NCI-H345 (cell line): ENCODE measurements around the gene CNTNAP2.
"Not testable (repeated sequence)": the region's sequence is repeated elsewhere in the genome, so short reads cannot be mapped to it uniquely, and the experiment has no call there.

ENCODE experiments used
- DNase-seq: peaks from one replicate; lab custom pipeline; 2025; lab: John Stamatoyannopoulos, UW

The CNTNAP2 gene

GRCh38 chr7:147564786-147565476 is 1448.3 kb downstream of the CNTNAP2 start:
- no peak for DNase-seq

DNA sequence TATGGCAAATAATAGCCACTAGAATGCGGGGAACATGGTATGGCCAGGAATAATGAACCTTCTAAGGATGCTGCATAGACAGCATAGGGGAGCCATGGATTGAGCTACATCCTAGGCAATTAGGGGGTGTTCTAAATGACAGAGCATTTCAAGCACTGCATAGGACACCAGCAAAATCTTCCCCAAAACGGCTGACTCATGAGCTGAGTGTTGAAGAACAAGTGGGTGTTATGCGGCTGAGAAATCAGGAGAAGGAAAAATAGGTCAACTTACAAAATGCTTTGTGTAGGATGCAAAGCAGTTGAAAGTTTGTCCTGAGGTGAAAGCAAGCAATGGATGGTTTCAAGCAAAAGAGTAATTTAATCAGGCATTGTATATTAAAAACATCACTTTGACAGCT is 1450.4 kb downstream of the CNTNAP2 start:
- DNase-seq = no peak

DNA sequence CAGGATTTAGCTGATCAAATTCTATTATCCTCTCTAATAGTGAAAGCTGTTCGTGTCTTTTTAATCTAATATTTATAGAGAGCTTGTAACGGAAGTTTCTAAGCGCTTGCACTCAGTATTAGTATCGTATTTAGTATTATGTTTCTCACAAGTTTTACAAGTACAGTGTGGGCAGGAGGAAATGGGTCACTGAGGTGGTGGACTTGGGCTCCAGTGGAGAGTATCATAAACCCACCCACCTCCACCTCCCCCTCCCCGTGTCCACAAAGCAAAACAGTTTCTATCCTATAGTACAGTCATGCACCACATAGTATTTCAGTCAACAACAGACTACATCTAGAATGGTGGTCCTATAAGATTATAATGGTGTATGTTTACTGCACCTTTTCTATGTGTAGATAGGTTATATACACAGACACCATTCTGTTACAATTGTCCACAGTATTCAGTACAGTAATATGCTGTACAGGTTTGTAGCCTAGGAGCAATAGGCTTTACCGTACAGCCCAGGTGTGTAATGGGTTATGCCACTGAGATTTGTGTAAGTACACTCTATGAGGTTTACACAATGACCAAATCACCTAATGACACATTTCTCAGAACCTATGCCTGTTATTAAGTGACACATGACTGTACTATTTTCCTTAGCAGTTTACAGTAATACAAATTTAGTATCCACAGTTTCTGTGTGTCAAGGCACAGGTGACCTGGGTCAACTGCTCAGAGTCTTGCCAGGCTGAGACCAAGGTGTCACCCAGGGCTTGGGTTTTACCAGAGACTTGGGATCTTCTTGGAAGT is 1452.7 kb downstream of the CNTNAP2 start:
- no peak for DNase-seq

GRCh38 chr7:147570390-147570789 is 1453.8 kb downstream of the CNTNAP2 start:
- DNase-seq = no peak

DNA sequence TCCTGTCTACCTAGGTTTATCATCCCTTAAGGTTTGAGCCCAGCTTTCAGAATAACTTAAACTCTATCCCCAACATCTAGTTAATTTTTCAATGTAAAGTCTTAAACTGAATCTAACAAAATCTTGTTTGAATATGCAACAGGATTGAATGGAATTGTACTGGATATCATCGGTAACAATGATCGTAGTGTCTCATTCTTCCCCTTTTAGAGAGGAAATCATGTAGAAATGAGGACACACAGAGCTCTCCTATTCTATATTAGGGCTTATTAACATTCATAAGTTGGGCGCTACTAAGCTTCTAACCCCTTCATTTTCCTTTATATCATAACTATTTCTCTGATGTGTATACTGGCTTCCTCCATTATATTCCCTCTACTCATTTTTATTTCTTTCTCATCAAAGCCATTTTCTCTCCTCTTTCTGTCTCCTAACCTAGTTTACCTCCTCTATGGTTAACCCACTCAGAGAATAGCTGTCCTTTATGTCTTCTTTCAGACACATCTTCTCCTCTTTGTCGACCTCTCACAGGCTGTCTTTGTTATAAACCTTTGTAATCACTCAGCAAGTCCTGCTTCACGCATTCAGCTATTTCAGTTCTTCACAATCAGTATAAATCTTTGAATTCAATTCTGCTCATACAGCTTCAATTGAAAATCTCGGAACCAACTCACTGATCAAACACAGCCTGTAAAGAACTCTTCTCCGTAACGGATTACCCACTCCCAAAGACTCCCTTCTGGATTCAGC is 1455.0 kb downstream of the CNTNAP2 start:
- DNase-seq = no peak

DNA sequence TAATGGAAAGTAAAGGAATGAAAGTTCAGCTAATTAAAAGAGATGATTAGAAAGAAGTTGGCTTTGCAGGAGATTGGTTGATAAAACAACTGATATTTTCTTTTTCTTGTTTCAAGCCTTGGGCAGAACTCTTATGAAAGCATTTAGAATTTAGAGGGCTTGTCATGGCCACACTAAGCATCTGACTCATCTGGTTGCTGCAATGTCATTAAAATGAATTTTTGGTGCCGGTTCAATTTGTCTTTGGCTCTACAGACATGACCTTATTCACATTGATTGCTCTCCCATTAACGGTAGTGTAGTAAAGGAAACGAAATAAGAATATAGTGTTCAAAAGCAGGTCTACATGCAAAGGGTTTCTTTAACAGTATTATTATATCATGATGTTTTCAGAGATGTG is 1461.6 kb downstream of the CNTNAP2 start:
- DNase-seq = no peak

DNA sequence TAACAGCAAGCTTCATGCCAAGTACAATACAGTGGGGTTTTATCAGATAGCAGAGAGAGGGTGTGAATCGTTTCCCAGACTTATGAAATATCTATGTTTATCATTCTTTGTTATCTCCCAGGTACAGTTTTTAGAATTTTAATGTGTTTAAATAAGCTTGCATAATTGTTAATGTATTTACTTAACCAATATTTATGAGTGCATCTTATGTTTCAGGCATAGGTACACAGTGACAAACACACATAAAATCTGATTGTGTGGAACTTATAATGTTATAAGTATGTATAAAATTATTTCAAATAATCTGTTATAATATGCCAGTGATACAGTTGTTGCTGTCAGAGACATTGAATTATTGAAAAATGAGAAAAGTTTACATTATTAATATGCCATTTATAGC is 1462.5 kb downstream of the CNTNAP2 start:
- no peak for DNase-seq

DNA sequence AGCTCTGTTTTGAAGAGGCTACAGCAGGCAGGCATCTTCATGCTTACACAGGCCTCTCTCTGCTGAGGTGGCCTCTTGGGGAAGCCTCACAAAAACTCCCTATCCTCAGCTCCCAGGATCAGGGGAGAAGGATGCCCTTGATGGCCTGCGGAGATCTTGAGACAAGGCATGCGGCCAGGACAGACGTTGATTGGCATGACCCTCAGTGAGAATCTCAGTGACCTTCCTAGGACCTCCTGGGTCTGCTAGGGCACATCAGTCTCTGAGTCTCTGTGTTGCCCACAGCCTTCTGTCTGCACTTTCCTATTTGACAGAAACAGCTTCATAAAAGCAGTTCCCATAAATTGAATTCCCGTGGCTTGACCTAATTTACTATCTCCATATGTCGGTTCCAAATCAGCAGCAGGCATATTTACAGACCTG is 1468.2 kb downstream of the CNTNAP2 start:
- no peak for DNase-seq

DNA sequence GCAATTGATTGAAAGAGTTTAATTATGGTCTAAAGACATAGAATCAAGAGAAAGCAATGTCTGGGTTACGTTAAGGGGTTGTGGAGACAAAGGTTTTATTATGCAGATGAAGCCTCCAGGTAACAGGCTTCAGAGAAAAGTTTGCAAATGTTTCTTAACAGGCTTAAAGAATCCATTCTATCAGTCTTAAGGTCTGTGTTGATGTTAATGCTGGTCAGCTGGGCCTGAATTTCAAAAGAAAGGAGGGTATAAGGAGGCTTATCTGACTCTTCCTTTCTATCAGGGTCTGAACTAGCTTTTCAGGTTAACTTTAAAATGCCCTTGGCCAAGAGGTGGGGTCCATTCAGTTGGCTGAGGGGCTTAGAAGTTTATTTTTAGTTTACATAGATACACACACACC is 1469.5 kb downstream of the CNTNAP2 start:
- no peak for DNase-seq

DNA sequence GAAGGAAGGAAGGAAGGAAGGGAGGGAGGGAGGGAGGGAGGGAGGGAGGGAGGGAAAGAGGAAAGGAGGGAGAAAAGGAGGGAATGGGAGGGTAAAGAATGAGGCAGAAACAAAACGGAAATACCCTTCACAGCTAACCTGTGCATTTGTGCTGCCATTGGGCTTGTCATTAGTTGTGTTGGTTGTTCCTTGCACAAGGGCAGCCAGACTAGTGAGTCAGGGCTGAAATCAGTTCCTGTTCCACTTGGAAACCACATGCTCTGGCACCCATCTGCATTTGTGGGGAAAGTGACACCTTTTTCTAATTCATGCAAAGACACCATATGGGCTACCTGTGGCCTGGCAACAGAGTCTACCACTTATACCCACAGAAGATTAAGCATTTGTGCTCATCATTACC is 1469.9 kb downstream of the CNTNAP2 start:
- DNase-seq = no peak

GRCh38 chr7:147593271-147594057 is 1476.9 kb downstream of the CNTNAP2 start:
- no peak for DNase-seq

GRCh38 chr7:147595042-147595441 is 1478.4 kb downstream of the CNTNAP2 start:
- no peak for DNase-seq

- not testable (repeated sequence) for DNase-seq
These were observed 1482.1 kb downstream of the CNTNAP2 start for GRCh38 chr7:147598687-147599086.

- no peak for DNase-seq
These were observed 1488.7 kb downstream of the CNTNAP2 start for GRCh38 chr7:147605323-147605722.

DNA sequence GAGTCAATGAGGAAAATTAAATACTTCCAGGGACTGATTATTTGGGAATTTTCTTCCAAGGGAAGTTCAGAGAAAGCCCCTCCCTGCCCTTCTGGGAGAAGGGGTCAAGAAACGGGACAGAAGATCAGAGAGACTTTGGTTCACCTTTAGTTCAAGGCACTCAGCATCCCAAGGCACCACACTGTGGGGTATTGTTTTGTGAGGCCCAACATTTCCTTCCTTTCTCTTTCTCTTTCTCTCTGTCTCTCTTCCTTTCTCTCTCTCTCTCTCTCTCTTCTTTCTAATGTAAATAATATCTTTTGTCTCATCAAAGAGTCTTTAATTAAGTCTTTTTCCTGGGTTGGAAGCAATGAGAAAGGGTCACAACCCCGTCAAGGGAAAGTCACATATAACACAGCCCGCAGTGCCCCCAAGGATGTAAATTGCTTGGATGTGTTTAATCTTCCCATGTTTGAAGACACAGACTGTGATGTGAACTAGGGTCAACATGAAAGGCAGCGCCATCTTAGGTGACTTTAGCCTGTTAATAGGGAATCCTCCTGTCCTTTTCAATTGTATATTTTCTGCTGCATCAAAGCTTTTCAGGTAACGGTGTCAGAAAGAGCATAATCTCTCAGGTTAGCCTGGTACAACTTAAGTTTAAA is 1490.7 kb downstream of the CNTNAP2 start:
- DNase-seq = no peak

GRCh38 chr7:147611431-147611830 is 1494.8 kb downstream of the CNTNAP2 start:
- DNase-seq = no peak

DNA sequence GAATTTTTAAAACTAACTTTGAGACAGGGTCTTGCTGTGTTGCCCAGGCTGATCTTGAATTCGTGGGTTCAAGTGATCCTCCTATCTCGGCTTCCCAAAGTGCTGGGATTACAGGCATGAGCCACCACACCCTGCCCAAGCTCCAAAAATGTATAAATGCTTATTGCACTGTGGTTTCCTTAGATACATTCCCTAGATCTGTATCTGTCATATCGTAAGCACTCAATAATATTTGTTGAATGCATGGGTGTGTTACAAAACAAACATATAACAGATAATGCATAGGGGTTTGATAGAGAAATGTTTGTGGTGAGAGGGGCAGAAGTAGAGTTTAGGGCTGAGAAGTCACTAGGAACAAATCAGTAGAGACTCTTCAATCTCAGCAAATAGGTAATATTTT is 1518.7 kb downstream of the CNTNAP2 start:
- no peak for DNase-seq

DNA sequence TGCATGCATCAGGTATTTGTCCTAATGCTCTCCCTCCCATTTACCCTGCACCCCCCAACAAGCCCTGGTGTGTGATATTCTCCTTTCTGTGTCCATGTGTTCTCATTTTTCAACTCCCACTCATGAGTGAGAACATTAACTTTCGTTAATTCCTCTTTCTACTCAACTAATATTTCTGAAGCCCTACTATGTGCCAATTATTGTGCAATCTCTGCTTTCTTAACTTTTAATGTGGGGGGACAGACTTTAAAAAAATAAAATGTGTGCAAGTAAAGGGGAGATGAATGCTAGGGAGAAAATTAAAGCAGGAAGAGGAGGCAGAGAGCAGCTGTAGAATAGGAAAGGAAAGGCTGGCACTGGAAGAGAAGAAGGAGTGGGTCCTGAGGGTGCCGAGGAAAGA is 1520.0 kb downstream of the CNTNAP2 start:
- DNase-seq = no peak

- no peak for DNase-seq
These were observed 1522.0 kb downstream of the CNTNAP2 start for GRCh38 chr7:147638566-147638965.

DNA sequence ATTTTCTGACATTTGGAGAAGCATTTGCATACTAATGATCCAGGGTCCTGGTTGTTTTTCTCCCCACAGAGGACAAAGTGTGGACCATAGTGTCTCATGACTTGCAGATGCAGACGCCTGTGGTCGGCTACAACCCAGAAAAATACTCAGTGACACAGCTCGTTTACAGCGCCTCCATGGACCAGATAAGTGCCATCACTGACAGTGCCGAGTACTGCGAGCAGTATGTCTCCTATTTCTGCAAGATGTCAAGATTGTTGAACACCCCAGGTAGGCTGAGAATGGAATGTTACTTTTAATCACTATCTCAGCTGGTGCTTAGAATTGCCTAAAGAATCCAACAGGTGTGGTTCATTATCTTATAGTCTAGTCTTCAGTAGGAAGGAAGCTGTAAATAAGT is 1522.4 kb downstream of the CNTNAP2 start:
- DNase-seq = no peak

DNA sequence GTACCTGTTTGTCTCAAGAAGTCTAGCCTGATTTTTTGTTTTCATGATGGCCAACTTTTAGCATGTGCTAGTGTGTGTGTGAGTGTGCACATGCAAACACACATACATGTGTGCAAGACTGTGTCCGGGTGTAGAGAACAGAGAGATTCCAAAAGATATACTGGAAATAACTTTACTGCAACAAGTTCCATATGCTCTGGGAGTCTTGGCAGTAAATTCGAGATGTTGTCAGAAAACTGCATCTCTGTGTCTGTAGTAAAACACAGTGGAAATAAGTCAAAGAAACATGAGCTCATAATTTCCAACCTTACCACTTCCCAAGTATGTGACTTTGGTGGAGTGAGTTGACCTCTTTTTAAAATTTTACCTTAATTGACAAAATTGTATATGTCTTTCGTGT is 1523.2 kb downstream of the CNTNAP2 start:
- DNase-seq = no peak

- no peak for DNase-seq
These were observed 1524.2 kb downstream of the CNTNAP2 start for GRCh38 chr7:147640821-147641220.
